NT2/D1 (cell line): ENCODE results near the gene RNU5D-1.
"Not testable (repeated sequence)": the region's sequence is repeated elsewhere in the genome, so short reads cannot be mapped to it uniquely, and the experiment has no call there.

Experiments used
- DNase-seq: peaks from one replicate; pipeline ENCODE4 v3.0.0-alpha.2; 2011; ENCODE audit warnings: low read depth, low spot score
- H3K27me3 ChIP-seq: 2 replicates; pipeline ENCODE4 v1.6.0; 2011; ENCODE audit warnings: mild to moderate bottlenecking; ENCODE audit not compliant: insufficient read length, insufficient read depth
- H3K36me3 ChIP-seq: 2 replicates; pipeline ENCODE4 v1.6.1; 2011; ENCODE audit warnings: mild to moderate bottlenecking, low read length, mixed read lengths; ENCODE audit not compliant: insufficient read depth, insufficient read length
- H3K4me1 ChIP-seq: 2 replicates; pipeline ENCODE4 v1.5.1; 2011; ENCODE audit not compliant: insufficient read depth, insufficient read length
- H3K4me3 ChIP-seq: 2 replicates; pipeline ENCODE4 v1.5.1; 2011; ENCODE audit warnings: low read depth; ENCODE audit not compliant: insufficient read length
- H3K9ac ChIP-seq: 2 replicates; pipeline ENCODE4 v1.6.0; 2011; ENCODE audit warnings: low read depth; ENCODE audit not compliant: insufficient read length
- H3K9me3 ChIP-seq: 2 replicates; pipeline ENCODE4 v1.5.1; 2011; ENCODE audit warnings: mild to moderate bottlenecking, low read length; ENCODE audit not compliant: insufficient read depth
- SUZ12 ChIP-seq: IDR thresholded peaks from 2 replicates; pipeline ENCODE4 v1.6.1; 2011; ENCODE audit not compliant: insufficient read length, insufficient read depth; ENCODE audit errors: extremely low read depth
- YY1 ChIP-seq: IDR thresholded peaks from 2 replicates; pipeline ENCODE4 v1.6.1; 2011; ENCODE audit not compliant: insufficient read length, insufficient read depth
- ZNF274 ChIP-seq: IDR thresholded peaks from 2 replicates; pipeline ENCODE4 v1.6.1; 2011; ENCODE audit warnings: mild to moderate bottlenecking, low read depth, low read length

The RNU5D-1 gene

GRCh38 chr1:44707959-44708831 is 22.8 kb downstream of the RNU5D-1 start:
- Histone ChIP-seq H3K27me3 (no peaks in the 10 kb centered on the region), H3K9me3 (peaks cover 5% of the 10 kb centered on the region; the same call in 1 of the 2 replicates), H3K4me1 (peaks cover 8% of the 10 kb centered on the region), H3K9ac (no peak overlapping the region), H3K4me3 (no peak overlapping the region), H3K36me3 (no peaks in the 10 kb centered on the region)
- DNase-seq, result no peak
- TF ChIP-seq ZNF274 (no peak), SUZ12 (no peak), YY1 (no peak)

- no peak for DNase-seq
- H3K36me3 ChIP-seq, result no peaks in the 10 kb centered on the region
- TF ChIP-seq SUZ12 (no peak), YY1 (no peak), ZNF274 (no peak)
- peaks cover 5% of the 10 kb centered on the region; the same call in 1 of the 2 replicates for H3K9me3 ChIP-seq
- peaks cover 8% of the 10 kb centered on the region for H3K4me1 ChIP-seq
- H3K9ac ChIP-seq, result no peak overlapping the region
- no peaks in the 10 kb centered on the region for H3K27me3 ChIP-seq
- no peak overlapping the region for H3K4me3 ChIP-seq
These were observed 23.7 kb downstream of the RNU5D-1 start for GRCh38 chr1:44707112-44707881.

- no peak for DNase-seq
- no peak for TF ChIP-seq YY1
- TF ChIP-seq SUZ12, result no peak
- no peak for TF ChIP-seq ZNF274
- peaks cover 8% of the 10 kb centered on the region for H3K4me1 ChIP-seq
These were observed 25.0 kb downstream of the RNU5D-1 start for GRCh38 chr1:44705938-44706337.

GRCh38 chr1:44705470-44705869 is 25.5 kb downstream of the RNU5D-1 start:
- Histone ChIP-seq H3K9me3 (peaks cover 5% of the 10 kb centered on the region; the same call in 1 of the 2 replicates), H3K4me3 (no peak overlapping the region), H3K36me3 (no peaks in the 10 kb centered on the region), H3K9ac (no peak overlapping the region), H3K27me3 (no peaks in the 10 kb centered on the region), H3K4me1 (peaks cover 8% of the 10 kb centered on the region)
- DNase-seq, result no peak
- TF ChIP-seq ZNF274, result no peak

More at GRCh38 chr1:44705938-44706337, 25.0 kb downstream of the RNU5D-1 start:
- H3K36me3 ChIP-seq, result no peaks in the 10 kb centered on the region
- no peak overlapping the region for H3K9ac ChIP-seq
- no peak overlapping the region for H3K4me3 ChIP-seq
- peaks cover 5% of the 10 kb centered on the region; the same call in 1 of the 2 replicates for H3K9me3 ChIP-seq
- H3K27me3 ChIP-seq, result no peaks in the 10 kb centered on the region

- Histone ChIP-seq H3K36me3 (no peaks in the 10 kb centered on the region), H3K27me3 (no peaks in the 10 kb centered on the region), H3K9me3 (no peaks in the 10 kb centered on the region), H3K4me1 (peaks cover 5% of the 10 kb centered on the region), H3K9ac (no peak overlapping the region), H3K4me3 (no peak overlapping the region)
- no peak for DNase-seq
- TF ChIP-seq YY1 (no peak), ZNF274 (no peak), SUZ12 (no peak)
These were observed 29.8 kb downstream of the RNU5D-1 start for GRCh38 chr1:44701141-44701573.

- Histone ChIP-seq H3K9me3 (no peaks in the 10 kb centered on the region), H3K9ac (no peak overlapping the region), H3K36me3 (no peaks in the 10 kb centered on the region), H3K4me1 (peaks cover 3% of the 10 kb centered on the region), H3K27me3 (no peaks in the 10 kb centered on the region), H3K4me3 (no peak overlapping the region)
- TF ChIP-seq SUZ12 (no peak), YY1 (no peak), ZNF274 (no peak)
- DNase-seq, result no peak
These were observed 30.4 kb downstream of the RNU5D-1 start for GRCh38 chr1:44700573-44700972.

GRCh38 chr1:44699375-44699774 is 31.6 kb downstream of the RNU5D-1 start:
- not testable (repeated sequence) for H3K36me3 ChIP-seq, H3K9ac ChIP-seq, H3K4me1 ChIP-seq, DNase-seq, H3K27me3 ChIP-seq, H3K9me3 ChIP-seq, H3K4me3 ChIP-seq
